H1 (cell line): Measurements from ENCODE around the gene RPP30. TPM values are rescaled to one million over a fixed set of nuclear protein-coding genes. Genes with fewer than 3 reads are reported as not detected.

ENCODE experiments used
- CTCF ChIA-PET: fragments of 300-600 bp; sonication (Branson Sonifier 250); formaldehyde crosslinking; loops from one replicate; lab custom pipeline; 2021; ENCODE audit not compliant: partially characterized antibody; lab: Charles Lee
- POLR2A ChIA-PET: fragments of 300-600 bp; sonication (Branson Sonifier 250); formaldehyde crosslinking; loops from one replicate; lab custom pipeline; 2021; ENCODE audit warnings: inconsistent platforms; ENCODE audit not compliant: partially characterized antibody; lab: Charles Lee
- DNase-seq, 2 experiments: peaks; one replicate each; pipeline versions ENCODE4 v3.0.0 to v3.0.0-alpha.2; 2010 to 2022; ENCODE audit warnings: low spot score in 2 of 2, low read depth in 1 of 2, mixed read lengths in 1 of 2
- FAIRE-seq: peaks from 2 replicates; lab custom pipeline; 2011; peaks lifted over from hg19 to GRCh38; lab: Jason Lieb, UNC
- H2AFZ ChIP-seq: 2 replicates; pipeline ENCODE4 v1.8.1; 2012; ENCODE audit warnings: low read length, inconsistent platforms
- H2AK5ac ChIP-seq: 2 replicates; pipeline ENCODE4 v1.6.1; 2013; ENCODE audit warnings: low read depth, low read length
- H2BK120ac ChIP-seq: replicated peaks from 2 replicates; pipeline ENCODE3; 2013; ENCODE audit warnings: low read depth, low read length, inconsistent platforms
- H2BK12ac ChIP-seq: 2 replicates; pipeline ENCODE4 v1.6.1; 2013; ENCODE audit warnings: low read depth, low read length
- H2BK15ac ChIP-seq: 2 replicates; pipeline ENCODE4 v1.6.1; 2013; ENCODE audit warnings: low read length
- H2BK20ac ChIP-seq: 2 replicates; pipeline ENCODE4 v1.6.1; 2013; ENCODE audit warnings: low read length
- H2BK5ac ChIP-seq: 2 replicates; pipeline ENCODE4 v1.6.1; 2013; ENCODE audit warnings: low read depth, low read length
- H3K14ac ChIP-seq: 2 replicates; pipeline ENCODE4 v1.6.1; 2013; ENCODE audit warnings: inconsistent platforms; ENCODE audit not compliant: insufficient read length
- H3K18ac ChIP-seq: 2 replicates; pipeline ENCODE4 v1.6.1; 2013; ENCODE audit warnings: low read length; ENCODE audit errors: extremely low read depth
- H3K23ac ChIP-seq: 2 replicates; pipeline ENCODE4 v1.6.1; 2013; ENCODE audit warnings: inconsistent platforms; ENCODE audit not compliant: insufficient read length
- H3K23me2 ChIP-seq: 2 replicates; pipeline ENCODE4 v1.6.1; 2013; ENCODE audit warnings: low read depth, low read length
- H3K27ac ChIP-seq: 2 replicates; pipeline ENCODE4 v1.6.1; 2011; ENCODE audit warnings: low read depth, low read length, inconsistent platforms
- H3K27me3 ChIP-seq, 4 experiments: replicated peaks in 1 of 4; 1 replicate in 1 of 4; 2 replicates in 3 of 4; pipeline versions ENCODE4 v1.6.1 to v1.8.1; 2011 to 2013; ENCODE audit warnings: low read length in 3 of 4, mild to moderate bottlenecking in 3 of 4, inconsistent platforms in 2 of 4, mixed read lengths in 2 of 4, moderate library complexity in 1 of 4; ENCODE audit not compliant: control insufficient read depth in 3 of 4, insufficient read depth in 3 of 4; ENCODE audit errors: extremely low read depth in 1 of 4
- H3K36me3 ChIP-seq, 4 experiments: 2 replicates each; pipeline versions ENCODE4 v1.6.1 to v1.8.1; 2011 to 2013; ENCODE audit warnings: mild to moderate bottlenecking in 4 of 4, low read length in 3 of 4, moderate library complexity in 2 of 4, control low read depth in 1 of 4, inconsistent platforms in 1 of 4; ENCODE audit not compliant: insufficient read depth in 4 of 4, control insufficient read depth in 2 of 4
- H3K4ac ChIP-seq: replicated peaks from 2 replicates; pipeline ENCODE3; 2013; ENCODE audit warnings: low read length, low read depth, mixed read lengths, inconsistent platforms; ENCODE audit not compliant: insufficient read length
- H3K4me1 ChIP-seq, 4 experiments: replicated peaks in 1 of 4; 1 replicate in 1 of 4; 2 replicates in 3 of 4; pipeline versions ENCODE4 v1.6.1 to v1.8.1; 2011 to 2013; ENCODE audit warnings: low read length in 3 of 4, inconsistent platforms in 2 of 4, mixed read lengths in 1 of 4; ENCODE audit not compliant: insufficient read depth in 4 of 4, control insufficient read depth in 3 of 4
- H3K4me2 ChIP-seq, 2 experiments: 2 replicates each; pipeline versions ENCODE4 v1.6.1 to v1.8.1; 2011 to 2013; ENCODE audit warnings: low read depth in 2 of 2, low read length in 2 of 2, control low read depth in 1 of 2, inconsistent platforms in 1 of 2, mild to moderate bottlenecking in 1 of 2; ENCODE audit not compliant: insufficient read depth in 1 of 2
- H3K4me3 ChIP-seq, 4 experiments: fragments of 200-600, 300-600 bp in 1 of 4; sonication (generic), shearing (Covaris generic), sonication (Bioruptor Twin) in 1 of 4; 2 replicates each; pipeline versions ENCODE4 v1.5.1 to v1.8.1; 2011 to 2016; ENCODE audit warnings: low read length in 4 of 4, low read depth in 3 of 4, control low read depth in 2 of 4, inconsistent platforms in 2 of 4, mild to moderate bottlenecking in 2 of 4, mixed read lengths in 1 of 4, moderate library complexity in 1 of 4; ENCODE audit not compliant: insufficient read depth in 2 of 4; ENCODE audit errors: extremely low read depth in 1 of 4
- H3K56ac ChIP-seq: replicated peaks from 2 replicates; pipeline ENCODE3; 2013; ENCODE audit warnings: low read depth, mild to moderate bottlenecking, mixed read lengths, low read length, inconsistent platforms; ENCODE audit not compliant: insufficient read length
- H3K79me1 ChIP-seq: 2 replicates; pipeline ENCODE4 v1.6.1; 2013; ENCODE audit warnings: low read depth, low read length, control low read depth
- H3K79me2 ChIP-seq, 2 experiments: 2 replicates each; pipeline versions ENCODE4 v1.6.1 to v1.8.1; 2012 to 2013; ENCODE audit warnings: low read length in 2 of 2, mild to moderate bottlenecking in 2 of 2, inconsistent platforms in 1 of 2; ENCODE audit not compliant: insufficient read depth in 2 of 2, control insufficient read depth in 1 of 2
- H3K9ac ChIP-seq, 4 experiments: replicated peaks in 1 of 4; 1 replicate in 1 of 4; 2 replicates in 3 of 4; pipeline versions ENCODE4 v1.6.1 to v1.8.1; 2011 to 2013; ENCODE audit warnings: low read depth in 3 of 4, low read length in 3 of 4, control low read depth in 2 of 4, mild to moderate bottlenecking in 2 of 4, moderate library complexity in 2 of 4, inconsistent platforms in 1 of 4; ENCODE audit errors: extremely low read depth in 1 of 4
- H3K9me3 ChIP-seq, 2 experiments: 2 replicates each; pipeline versions ENCODE4 v1.6.1 to v1.8.1; 2012 to 2013; ENCODE audit warnings: mild to moderate bottlenecking in 2 of 2, moderate library complexity in 2 of 2, control low read depth in 1 of 2, inconsistent platforms in 1 of 2, low read depth in 1 of 2, low read length in 1 of 2, mixed read lengths in 1 of 2; ENCODE audit not compliant: insufficient read depth in 2 of 2
- H4K20me1 ChIP-seq, 2 experiments: replicated peaks in 1 of 2; 2 replicates each; pipeline versions ENCODE3 to v1.8.1; 2011 to 2013; ENCODE audit warnings: inconsistent platforms in 2 of 2, low read length in 2 of 2, mild to moderate bottlenecking in 1 of 2; ENCODE audit not compliant: insufficient read depth in 2 of 2, control insufficient read depth in 1 of 2
- H4K5ac ChIP-seq: 2 replicates; pipeline ENCODE4 v1.6.1; 2013; ENCODE audit warnings: low read length, low read depth, mixed read lengths, inconsistent platforms; ENCODE audit not compliant: insufficient read length
- H4K8ac ChIP-seq: 2 replicates; pipeline ENCODE4 v1.8.0; 2013; ENCODE audit warnings: mild to moderate bottlenecking, moderate library complexity, low read length, inconsistent platforms; ENCODE audit not compliant: insufficient read depth; ENCODE audit errors: extremely low read depth
- H4K91ac ChIP-seq: replicated peaks from 2 replicates; pipeline ENCODE3; 2013; ENCODE audit warnings: low read length, mixed read lengths, inconsistent platforms; ENCODE audit not compliant: insufficient read length
- ASH2L ChIP-seq: fragments of 200-600, 300-600 bp; sonication (generic); IDR thresholded peaks from one replicate; pipeline ENCODE4 v1.7.1; 2017; ENCODE audit warnings: low read length
- ATF3 ChIP-seq: IDR thresholded peaks from 2 replicates; pipeline ENCODE4 v1.6.1; 2011; ENCODE audit warnings: low read depth, mild to moderate bottlenecking, low read length; ENCODE audit not compliant: insufficient read depth
- BACH1 ChIP-seq: IDR thresholded peaks from 2 replicates; pipeline ENCODE4 v1.6.1; 2012; ENCODE audit warnings: low read length, improper control_type of control experiment
- CBX5 ChIP-seq: fragments of 300-800, 300-1000 bp; sonication (generic); IDR thresholded peaks from 2 replicates; pipeline ENCODE4 v1.7.1; 2016; ENCODE audit warnings: antibody characterized with exemption, low read length, low read depth
- JUND ChIP-seq: IDR thresholded peaks from 2 replicates; pipeline ENCODE4 v1.6.1; 2011; ENCODE audit warnings: mild to moderate bottlenecking, improper control_type of control experiment, low read length
- KDM5A ChIP-seq: fragments of 200-600 bp; IDR thresholded peaks from 2 replicates; pipeline ENCODE4 v1.7.1; 2012; ENCODE audit warnings: mild to moderate bottlenecking, low read length, inconsistent platforms, mixed read lengths
- MAFK ChIP-seq: IDR thresholded peaks from 2 replicates; pipeline ENCODE4 v1.6.1; 2012; ENCODE audit warnings: low read depth, mild to moderate bottlenecking, improper control_type of control experiment, low read length
- PHF8 ChIP-seq: fragments of 200-600 bp; sonication (generic); conservative IDR thresholded peaks from 2 replicates; pipeline ENCODE4 v1.7.1; 2012; ENCODE audit warnings: low read depth, mild to moderate bottlenecking, inconsistent platforms, low read length, moderate library complexity
- POU5F1 ChIP-seq: IDR thresholded peaks from 2 replicates; pipeline ENCODE4 v1.6.1; 2011; ENCODE audit warnings: low read depth, mild to moderate bottlenecking, low read length, moderate library complexity
- SAP30 ChIP-seq: fragments of 300-600 bp; sonication (generic); IDR thresholded peaks from 2 replicates; pipeline ENCODE4 v1.7.1; 2012; ENCODE audit warnings: low read length, moderate library complexity, mild to moderate bottlenecking, inconsistent platforms; ENCODE audit not compliant: insufficient read depth, insufficient replicate concordance
- SP4 ChIP-seq: IDR thresholded peaks from 2 replicates; pipeline ENCODE4 v1.6.1; 2012; ENCODE audit warnings: low read length, inconsistent platforms
- TAF7 ChIP-seq: optimal IDR thresholded peaks from 2 replicates; pipeline ENCODE3; 2011; ENCODE audit warnings: low read depth, mild to moderate bottlenecking, inconsistent platforms, low read length, moderate library complexity, borderline replicate concordance
- ZNF274 ChIP-seq: IDR thresholded peaks from 2 replicates; pipeline ENCODE4 v1.7.0; 2012; ENCODE audit warnings: low read length, borderline replicate concordance; ENCODE audit errors: extremely low read depth
- WGBS, 2 experiments: shearing (Covaris generic) in 1 of 2; methylation state at CpG; one replicate each; pipeline versions ENCODE4 v1.1.6 to v1.1.7; 2013 to 2015; ENCODE audit warnings: low lambda C conversion rate in 2 of 2, mixed read lengths in 2 of 2, inconsistent platforms in 1 of 2, low coverage in 1 of 2, missing lambda C conversion rate in 1 of 2; ENCODE audit not compliant: insufficient replicate concordance in 2 of 2, insufficient coverage in 1 of 2, insufficient read length in 1 of 2; ENCODE audit errors: extremely low coverage in 1 of 2, missing lambda C conversion rate in 1 of 2; 5-methylcytosine and 5-hydroxymethylcytosine counted together
- polyA plus RNA-seq, 7 experiments: library from polyadenylated mRNA; depleted of rRNA in 3 of 7; stranded (reverse) in 5 of 7; unstranded in 2 of 7; fragments of >200 nt in 5 of 7; fragments of 200-250 nt in 2 of 7; gene quantifications; 1 replicate in 5 of 7; 2 replicates in 1 of 7; 4 replicates in 1 of 7; pipeline versions ENCODE4 v1.2.1 to v1.2.3, GENCODE V29; 2011 to 2013; ENCODE audit warnings: missing spikeins in 2 of 7, mixed read lengths in 2 of 7
- total RNA-seq: library from RNA; stranded (reverse); fragmentation: NEBNext Ultra II Directional; extraction: Animal tissue kit (Norgen Biotek cat#: 25700); gene quantifications from 2 replicates; pipeline ENCODE4 v1.2.1, GENCODE V29; 2021
- TF ChIP-seq, protein P1 (sequence below): IDR thresholded peaks from 2 replicates; pipeline ENCODE4 v1.6.1; 2012; ENCODE audit warnings: inconsistent platforms

RPP30 gene
- total and polyA plus RNA-seq, 2 of the 8 experiments (the other 6 are each of a cell fraction or from before 2014, with no cell fraction given) = 38.9 to 79.7 TPM

- H4K20me1 ChIP-seq = no peaks in the 10 kb centered on the region
- H3K56ac ChIP-seq = no peak overlapping the region
- H4K91ac ChIP-seq = no peak overlapping the region
- H3K36me3 ChIP-seq = no peaks in the 10 kb centered on the region
- H3K79me1 ChIP-seq = no peaks in the 10 kb centered on the region
- 71% methylated on average over 4 of the region's 4 CpGs; no CpG with 5 or more reads in 1 of the 2 experiments for WGBS, 2 experiments
- H3K4ac ChIP-seq = no peak overlapping the region
- H2BK5ac ChIP-seq = no peak overlapping the region
- no peak overlapping the region for H2BK12ac ChIP-seq
- no peak for TF ChIP-seq MAFK
- no peak for TF ChIP-seq ASH2L
- no peak for TF ChIP-seq SAP30
- no peak for TF ChIP-seq ZNF274
- no peak for TF ChIP-seq CBX5
- no peak for TF ChIP-seq POU5F1
- no peak for TF ChIP-seq BACH1
- TF ChIP-seq PHF8 = no peak
- no peak for TF ChIP-seq JUND
- TF ChIP-seq, protein P1, sequence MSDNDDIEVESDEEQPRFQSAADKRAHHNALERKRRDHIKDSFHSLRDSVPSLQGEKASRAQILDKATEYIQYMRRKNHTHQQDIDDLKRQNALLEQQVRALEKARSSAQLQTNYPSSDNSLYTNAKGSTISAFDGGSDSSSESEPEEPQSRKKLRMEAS = no peak
- TF ChIP-seq ATF3 = no peak
- TF ChIP-seq TAF7 = no peak
- no peak for TF ChIP-seq KDM5A
- no peak for TF ChIP-seq SP4
- H3K9ac ChIP-seq = no peak overlapping the region
- H2AK5ac ChIP-seq = no peak overlapping the region
- no peak overlapping the region for H2BK120ac ChIP-seq
- H2AFZ ChIP-seq = no peak overlapping the region
- no peak overlapping the region for H3K4me2 ChIP-seq
- H4K8ac ChIP-seq = no peak overlapping the region
- no peak overlapping the region for H4K5ac ChIP-seq
- H3K4me1 ChIP-seq = no peaks in the 10 kb centered on the region
- no peaks in the 10 kb centered on the region; a peak in 1 of 4 replicates for H3K9me3 ChIP-seq
- no peak overlapping the region for H2BK15ac ChIP-seq
- peaks cover 32 to 49% (median 47%) of the 10 kb centered on the region in 4 experiments for H3K27me3 ChIP-seq
- no peaks in the 10 kb centered on the region for H3K23me2 ChIP-seq
- no peak overlapping the region for H3K23ac ChIP-seq
- no peak overlapping the region for H3K18ac ChIP-seq
- no peak for DNase-seq
- no peak for FAIRE-seq
- ChIA-PET CTCF (interaction anchor here (0.6 to 5.2 kb wide), 47 partner anchors 10 to 724 kb away, joined by 3 to 51 read pairs (median 5); partner anchors contain the start of gene ANKRD1), POLR2A (no interaction called here)
- no peak overlapping the region for H3K14ac ChIP-seq
- no peak overlapping the region for H3K4me3 ChIP-seq
- no peak overlapping the region for H2BK20ac ChIP-seq
- no peak overlapping the region for H3K27ac ChIP-seq
- H3K79me2 ChIP-seq = no peaks in the 10 kb centered on the region
These were observed 40.4 kb downstream of the RPP30 start for GRCh38 chr10:90912174-90912573.
